ENCODE data around the gene SLC4A2.

The SLC4A2 gene

GRCh38 chr7:151123822-151124464, 64.6 kb downstream of the SLC4A2 start:
- TF ChIP-seq CTCF (IDR thresholded peaks at IDR 0.05; ENCODE audit: low read depth, low read length, missing control alignments): peak; percentile 99
- H3K4me3 ChIP-seq (ENCODE audit: low read depth, low read length): no peak overlapping the region
- peak; percentile 34 for DNase-seq (ENCODE audit: low read depth)

GRCh38 chr7:151124481-151124880, 65.1 kb downstream of the SLC4A2 start:
- no peak overlapping the region for H3K4me3 ChIP-seq (ENCODE audit: low read depth, low read length)
- no peak for DNase-seq (ENCODE audit: low read depth)
- no peak for TF ChIP-seq CTCF (IDR thresholded peaks at IDR 0.05; ENCODE audit: low read depth, low read length, missing control alignments)

GRCh38 chr7:151124899-151125399, 65.6 kb downstream of the SLC4A2 start:
- no peak for DNase-seq (ENCODE audit: low read depth)
- no peak for TF ChIP-seq CTCF (IDR thresholded peaks at IDR 0.05; ENCODE audit: low read depth, low read length, missing control alignments)
- H3K4me3 ChIP-seq (ENCODE audit: low read depth, low read length): no peak overlapping the region

GRCh38 chr7:151125470-151125845, 66.1 kb downstream of the SLC4A2 start:
- DNase-seq (ENCODE audit: low read depth): no peak
- no peak overlapping the region for H3K4me3 ChIP-seq (ENCODE audit: low read depth, low read length)
- TF ChIP-seq CTCF (IDR thresholded peaks at IDR 0.05; ENCODE audit: low read depth, low read length, missing control alignments): no peak

GRCh38 chr7:151125846-151126481, 66.6 kb downstream of the SLC4A2 start:
- no peak for TF ChIP-seq CTCF (IDR thresholded peaks at IDR 0.05; ENCODE audit: low read depth, low read length, missing control alignments)
- no peak for DNase-seq (ENCODE audit: low read depth)
- no peak overlapping the region for H3K4me3 ChIP-seq (ENCODE audit: low read depth, low read length)

All from GM12864 (cell line).